GM23248 (cell line): ENCODE measurements around the gene RAD51B.

ENCODE experiments used
- EZH2 ChIP-seq: fragments of 200-600 bp; sonication (generic); IDR thresholded peaks from 2 replicates; pipeline ENCODE4 v1.6.1; 2018; ENCODE audit warnings: antibody characterized with exemption, mild to moderate bottlenecking; ENCODE audit not compliant: insufficient read depth, poor library complexity, severe bottlenecking
- EZH2phosphoT487 ChIP-seq: fragments of 200-600 bp; sonication (generic); IDR thresholded peaks from 2 replicates; pipeline ENCODE4 v1.6.1; 2018; ENCODE audit warnings: antibody characterized with exemption, moderate library complexity, mild to moderate bottlenecking, low read depth; ENCODE audit not compliant: insufficient read depth

- TF ChIP-seq EZH2phosphoT487 (no peak), EZH2 (no peak)
Observed at GRCh38 chr14:68561531-68562007, 742.0 kb downstream of the RAD51B start.
